ENCODE measurements around the gene FBXL22.
"Not testable (repeated sequence)": the region's sequence is repeated elsewhere in the genome, so short reads cannot be mapped to it uniquely, and the experiment has no call there.

The FBXL22 gene

DNA sequence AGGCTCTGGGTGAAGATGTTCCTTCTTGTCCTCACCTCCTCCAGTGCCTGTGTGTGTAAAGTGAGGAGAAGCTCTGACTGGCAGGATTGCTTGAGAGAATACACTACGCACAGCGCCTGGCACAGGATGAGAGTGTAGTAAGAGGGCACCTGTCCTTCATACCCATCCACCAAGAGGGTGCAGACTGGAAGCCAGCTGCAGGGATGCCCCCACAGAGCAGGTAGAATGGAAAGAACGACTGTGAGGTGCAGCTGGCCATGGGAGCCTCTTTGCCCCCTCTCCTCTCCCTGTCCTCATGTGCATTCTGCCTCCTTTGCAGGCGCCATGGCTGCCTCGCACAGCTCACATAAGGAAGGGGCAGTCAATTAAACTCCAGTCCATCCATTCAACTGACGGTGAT is 12.3 kb downstream of the FBXL22 start:
- Histone ChIP-seq H3K27ac (ENCODE audit: insufficient read depth in 1 of 2, low read depth in 1 of 2, low read length in 2 of 2, poor library complexity in 1 of 2, severe bottlenecking in 2 of 2) (peak overlapping the region in 1 of 2 experiments; percentile 4), H3K27me3 (replicated peaks in 2 of 5; ENCODE audit: control insufficient read depth in 4 of 5, insufficient read depth in 5 of 5, low read length in 4 of 5) (no peaks in the 10 kb centered on the region), H3K9me3 (ENCODE audit: control extremely low read depth in 1 of 5, control insufficient read depth in 4 of 5, insufficient read depth in 2 of 5, low read depth in 1 of 5, low read length in 4 of 5) (no peaks in the 10 kb centered on the region), H3K4me3 (ENCODE audit: control insufficient read depth in 1 of 7, extremely low read depth in 1 of 7, insufficient read depth in 4 of 7, low read depth in 2 of 7, low read length in 6 of 7) (no peak overlapping the region), H3K36me3 (ENCODE audit: control insufficient read depth in 4 of 4, insufficient read depth in 4 of 4, low read length in 3 of 4) (peaks cover 11 to 53% (median 43%) of the 10 kb centered on the region in 4 experiments), H3K4me1 (ENCODE audit: control extremely low read depth in 1 of 4, control insufficient read depth in 4 of 4, insufficient read depth in 4 of 4, low read length in 3 of 4) (peaks cover 14 to 46% (median 40%) of the 10 kb centered on the region in 4 experiments)
- DNase-seq = no peak
- ChIA-PET POLR2A (no interaction called here), CTCF (interaction anchor here (0.8 to 1.9 kb wide), 14 partner anchors 8 to 320 kb away, joined by 3 to 10 read pairs (median 4); partner anchors contain the start of gene FBXL22)
- 89% methylated on average over 5 of the region's 6 CpGs for WGBS (ENCODE audit: insufficient coverage)

DNA sequence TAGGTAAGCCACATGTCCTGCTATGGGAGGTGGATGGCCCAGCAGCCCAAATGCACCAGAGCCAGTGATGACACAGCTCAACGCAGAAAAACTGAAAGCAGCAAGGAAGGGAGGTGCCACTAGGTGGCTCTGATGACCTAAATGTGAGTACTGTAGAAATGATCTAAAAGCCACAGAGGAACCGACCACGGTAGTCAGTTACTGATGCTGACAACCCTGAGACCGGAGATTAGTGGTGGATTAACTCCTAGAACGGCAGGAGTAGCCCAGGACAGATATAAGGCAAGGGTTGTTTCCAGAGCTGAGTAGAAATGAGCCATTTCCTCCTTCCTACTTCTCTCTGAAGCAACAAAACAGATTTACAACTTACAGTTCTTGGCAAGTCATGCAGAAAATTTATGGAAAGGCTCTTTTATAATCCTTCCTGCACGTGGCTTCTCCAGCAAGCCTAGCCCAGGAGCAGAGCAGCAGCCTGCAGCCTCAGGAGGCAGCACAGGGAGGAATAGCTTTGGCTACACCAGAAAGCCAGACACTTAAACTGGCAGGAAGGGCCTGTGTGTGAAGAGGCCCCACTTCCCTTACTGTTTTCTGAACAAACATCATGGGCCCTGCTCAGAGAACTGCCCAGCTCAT is 13.1 kb downstream of the FBXL22 start:
- 0% methylated on average over 6 of the region's 6 CpGs for WGBS (ENCODE audit: insufficient coverage)
- Histone ChIP-seq H3K4me3 (ENCODE audit: control insufficient read depth in 1 of 7, extremely low read depth in 1 of 7, insufficient read depth in 4 of 7, low read depth in 2 of 7, low read length in 6 of 7) (peak overlapping the region in 1 of 7 experiments; percentile 7), H3K36me3 (ENCODE audit: control insufficient read depth in 4 of 4, insufficient read depth in 4 of 4, low read length in 3 of 4) (peaks cover 13 to 62% (median 47%) of the 10 kb centered on the region in 4 experiments), H3K27ac (ENCODE audit: insufficient read depth in 1 of 2, low read depth in 1 of 2, low read length in 2 of 2, poor library complexity in 1 of 2, severe bottlenecking in 2 of 2) (peak overlapping the region; percentile 34 to 72), H3K27me3 (replicated peaks in 2 of 5; ENCODE audit: control insufficient read depth in 4 of 5, insufficient read depth in 5 of 5, low read length in 4 of 5) (no peaks in the 10 kb centered on the region), H3K9me3 (ENCODE audit: control extremely low read depth in 1 of 5, control insufficient read depth in 4 of 5, insufficient read depth in 2 of 5, low read depth in 1 of 5, low read length in 4 of 5) (no peaks in the 10 kb centered on the region), H3K4me1 (ENCODE audit: control extremely low read depth in 1 of 4, control insufficient read depth in 4 of 4, insufficient read depth in 4 of 4, low read length in 3 of 4) (peaks cover 11 to 42% (median 35%) of the 10 kb centered on the region in 4 experiments)
- POLR2A ChIA-PET = interaction anchor here (0.6 kb wide), 1 partner anchor 65 kb away, joined by 4 read pairs; no protein-coding TSS in a partner anchor
- peak; percentile 83 to 91 (median 91) for DNase-seq
- CTCF ChIA-PET = interaction anchor here (1.0 to 2.1 kb wide), 16 partner anchors 9 to 321 kb away, joined by 3 to 10 read pairs (median 4); partner anchors contain the start of gene FBXL22

DNA sequence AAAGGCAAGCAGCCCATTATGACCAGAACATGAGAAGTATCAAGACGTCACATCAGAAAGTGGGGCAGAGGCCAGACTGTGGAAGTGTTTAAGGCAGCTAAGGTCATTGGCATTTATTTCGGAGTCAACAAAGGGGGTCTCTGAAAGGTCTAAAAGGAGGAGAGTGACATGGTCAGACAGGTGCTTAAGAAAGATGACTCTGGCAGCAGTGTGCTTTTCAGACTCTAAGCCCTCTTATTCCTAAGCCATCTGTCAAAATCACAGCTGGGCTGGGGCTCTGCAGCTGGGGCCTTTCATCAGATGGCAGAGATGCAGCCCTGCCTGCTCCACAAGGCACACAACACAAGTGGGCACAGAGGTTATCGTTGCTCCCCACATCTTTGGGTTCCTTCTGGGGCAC is 14.0 kb downstream of the FBXL22 start:
- no peak overlapping the region for H3K4me3 ChIP-seq (ENCODE audit: control insufficient read depth in 1 of 7, extremely low read depth in 1 of 7, insufficient read depth in 4 of 7, low read depth in 2 of 7, low read length in 6 of 7)
- peaks cover 13 to 70% (median 52%) of the 10 kb centered on the region in 4 experiments for H3K36me3 ChIP-seq (ENCODE audit: control insufficient read depth in 4 of 4, insufficient read depth in 4 of 4, low read length in 3 of 4)
- peak overlapping the region; percentile 34 to 72 for H3K27ac ChIP-seq (ENCODE audit: insufficient read depth in 1 of 2, low read depth in 1 of 2, low read length in 2 of 2, poor library complexity in 1 of 2, severe bottlenecking in 2 of 2)
- ChIA-PET CTCF (interaction anchor here (0.8 to 2.1 kb wide), 6 partner anchors 9 to 122 kb away, joined by 3 to 6 read pairs (median 4); no protein-coding TSS in a partner anchor), POLR2A (no interaction called here)
- DNase-seq = no peak
- H3K4me1 ChIP-seq (ENCODE audit: control extremely low read depth in 1 of 4, control insufficient read depth in 4 of 4, insufficient read depth in 4 of 4, low read length in 3 of 4) = peaks cover 7 to 33% (median 26%) of the 10 kb centered on the region in 4 experiments
- no peaks in the 10 kb centered on the region for H3K9me3 ChIP-seq (ENCODE audit: control extremely low read depth in 1 of 5, control insufficient read depth in 4 of 5, insufficient read depth in 2 of 5, low read depth in 1 of 5, low read length in 4 of 5)
- WGBS (ENCODE audit: insufficient coverage) = 74% methylated on average over 3 of the region's 3 CpGs
- H3K27me3 ChIP-seq (replicated peaks in 2 of 5; ENCODE audit: control insufficient read depth in 4 of 5, insufficient read depth in 5 of 5, low read length in 4 of 5) = no peaks in the 10 kb centered on the region

DNA sequence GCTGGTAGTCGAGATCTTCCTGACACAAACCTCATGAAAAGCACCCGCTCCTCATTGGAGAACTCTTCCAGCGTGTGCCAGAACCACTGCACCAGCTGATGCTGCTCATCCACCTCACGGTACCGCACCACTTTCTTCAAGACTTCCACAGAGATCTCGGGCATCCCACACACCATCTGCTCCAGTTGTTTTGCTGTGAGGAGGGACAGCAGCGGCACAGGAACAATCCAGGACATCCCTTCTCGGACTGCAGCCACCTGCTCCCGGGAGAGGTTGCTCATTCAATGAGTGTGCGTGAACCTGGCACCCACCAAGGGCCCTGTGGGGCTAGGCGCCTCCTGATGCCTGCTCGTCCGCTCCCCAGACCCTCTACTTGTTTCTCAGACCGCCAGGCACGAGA is 15.1 kb downstream of the FBXL22 start:
- Histone ChIP-seq H3K4me1 (ENCODE audit: control extremely low read depth in 1 of 4, control insufficient read depth in 4 of 4, insufficient read depth in 4 of 4, low read length in 3 of 4) (peaks cover 5 to 27% (median 21%) of the 10 kb centered on the region in 4 experiments), H3K27me3 (replicated peaks in 2 of 5; ENCODE audit: control insufficient read depth in 4 of 5, insufficient read depth in 5 of 5, low read length in 4 of 5) (no peaks in the 10 kb centered on the region), H3K36me3 (ENCODE audit: control insufficient read depth in 4 of 4, insufficient read depth in 4 of 4, low read length in 3 of 4) (peaks cover 13 to 73% (median 55%) of the 10 kb centered on the region in 4 experiments), H3K27ac (ENCODE audit: insufficient read depth in 1 of 2, low read depth in 1 of 2, low read length in 2 of 2, poor library complexity in 1 of 2, severe bottlenecking in 2 of 2) (no peak overlapping the region), H3K4me3 (ENCODE audit: control insufficient read depth in 1 of 7, extremely low read depth in 1 of 7, insufficient read depth in 4 of 7, low read depth in 2 of 7, low read length in 6 of 7) (no peak overlapping the region), H3K9me3 (ENCODE audit: control extremely low read depth in 1 of 5, control insufficient read depth in 4 of 5, insufficient read depth in 2 of 5, low read depth in 1 of 5, low read length in 4 of 5) (no peaks in the 10 kb centered on the region)
- CTCF ChIA-PET = interaction anchor here (0.8 to 2.1 kb wide), 4 partner anchors 12 to 121 kb away, joined by 3 to 5 read pairs (median 4); no protein-coding TSS in a partner anchor
- 96% methylated on average over 15 of the region's 15 CpGs for WGBS (ENCODE audit: insufficient coverage)
- POLR2A ChIA-PET = no interaction called here
- no peak for DNase-seq

DNA sequence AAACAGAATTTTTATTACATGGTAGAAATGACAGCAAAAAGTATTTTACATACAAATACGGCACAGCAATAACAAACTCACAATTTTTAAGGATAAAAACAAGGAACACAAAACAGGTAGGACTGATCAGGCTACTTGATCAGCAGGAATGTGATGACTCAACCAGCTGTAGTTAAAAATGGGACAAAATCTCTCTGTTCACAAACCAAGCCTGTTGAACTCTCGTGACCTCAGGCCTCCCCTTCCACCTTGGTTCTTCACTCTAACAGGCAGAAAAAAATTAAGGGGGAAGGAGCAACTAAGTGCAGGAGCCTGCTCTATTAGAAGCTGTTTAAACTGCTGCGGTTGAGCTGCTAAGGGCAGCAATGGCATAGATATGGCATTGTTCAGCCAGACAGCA is 18.7 kb downstream of the FBXL22 start:
- ChIA-PET POLR2A (no interaction called here), CTCF (interaction anchor here (0.8 to 2.0 kb wide), 2 partner anchors 13 to 52 kb away, joined by 3 to 9 read pairs; no protein-coding TSS in a partner anchor)
- DNase-seq = no peak
- Histone ChIP-seq H3K4me1 (ENCODE audit: control extremely low read depth in 1 of 4, control insufficient read depth in 4 of 4, insufficient read depth in 4 of 4, low read length in 3 of 4) (peaks cover under 1 to 7% (median 3%) of the 10 kb centered on the region in 4 experiments), H3K27me3 (replicated peaks in 2 of 5; ENCODE audit: control insufficient read depth in 4 of 5, insufficient read depth in 5 of 5, low read length in 4 of 5) (no peaks in the 10 kb centered on the region), H3K27ac (ENCODE audit: insufficient read depth in 1 of 2, low read depth in 1 of 2, low read length in 2 of 2, poor library complexity in 1 of 2, severe bottlenecking in 2 of 2) (no peak overlapping the region), H3K4me3 (ENCODE audit: control insufficient read depth in 1 of 7, extremely low read depth in 1 of 7, insufficient read depth in 4 of 7, low read depth in 2 of 7, low read length in 6 of 7) (no peak overlapping the region), H3K9me3 (ENCODE audit: control extremely low read depth in 1 of 5, control insufficient read depth in 4 of 5, insufficient read depth in 2 of 5, low read depth in 1 of 5, low read length in 4 of 5) (no peaks in the 10 kb centered on the region), H3K36me3 (ENCODE audit: control insufficient read depth in 4 of 4, insufficient read depth in 4 of 4, low read length in 3 of 4) (peaks cover 6 to 51% (median 37%) of the 10 kb centered on the region in 4 experiments)
- WGBS (ENCODE audit: insufficient coverage) = 96% methylated on average over 2 of the region's 3 CpGs

DNA sequence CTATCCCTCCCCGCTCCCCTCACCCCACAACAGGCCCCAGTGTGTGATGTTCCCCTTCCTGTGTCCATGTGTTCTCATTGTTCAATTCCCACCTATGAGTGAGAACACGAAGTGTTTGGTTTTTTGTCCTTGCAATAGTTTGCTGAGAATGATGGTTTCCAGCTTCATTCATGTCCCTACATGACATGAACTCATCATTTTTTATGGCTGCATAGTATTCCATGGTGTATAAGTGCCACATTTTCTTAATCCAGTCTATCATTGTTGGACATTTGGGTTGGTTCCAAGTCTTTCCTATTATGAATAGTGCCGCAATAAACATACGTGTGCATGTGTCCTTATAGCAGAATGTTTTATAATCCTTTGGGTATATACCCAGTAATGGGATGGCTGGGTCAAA is 20.0 kb downstream of the FBXL22 start:
- CTCF ChIA-PET; H3K27me3 ChIP-seq (replicated peaks in 2 of 5; ENCODE audit: control insufficient read depth in 4 of 5, insufficient read depth in 5 of 5, low read length in 4 of 5); H3K4me1 ChIP-seq (ENCODE audit: control extremely low read depth in 1 of 4, control insufficient read depth in 4 of 4, insufficient read depth in 4 of 4, low read length in 3 of 4); H3K9me3 ChIP-seq (ENCODE audit: control extremely low read depth in 1 of 5, control insufficient read depth in 4 of 5, insufficient read depth in 2 of 5, low read depth in 1 of 5, low read length in 4 of 5); H3K27ac ChIP-seq (ENCODE audit: insufficient read depth in 1 of 2, low read depth in 1 of 2, low read length in 2 of 2, poor library complexity in 1 of 2, severe bottlenecking in 2 of 2); POLR2A ChIA-PET; H3K4me3 ChIP-seq (ENCODE audit: control insufficient read depth in 1 of 7, extremely low read depth in 1 of 7, insufficient read depth in 4 of 7, low read depth in 2 of 7, low read length in 6 of 7); DNase-seq: not testable (repeated sequence)
- no CpG with 5 or more reads among the region's 4 CpGs for WGBS (ENCODE audit: insufficient coverage)
- H3K36me3 ChIP-seq (ENCODE audit: control insufficient read depth in 4 of 4, insufficient read depth in 4 of 4, low read length in 3 of 4) = peaks cover 11 to 49% (median 36%) of the 10 kb centered on the region in 4 experiments

DNA sequence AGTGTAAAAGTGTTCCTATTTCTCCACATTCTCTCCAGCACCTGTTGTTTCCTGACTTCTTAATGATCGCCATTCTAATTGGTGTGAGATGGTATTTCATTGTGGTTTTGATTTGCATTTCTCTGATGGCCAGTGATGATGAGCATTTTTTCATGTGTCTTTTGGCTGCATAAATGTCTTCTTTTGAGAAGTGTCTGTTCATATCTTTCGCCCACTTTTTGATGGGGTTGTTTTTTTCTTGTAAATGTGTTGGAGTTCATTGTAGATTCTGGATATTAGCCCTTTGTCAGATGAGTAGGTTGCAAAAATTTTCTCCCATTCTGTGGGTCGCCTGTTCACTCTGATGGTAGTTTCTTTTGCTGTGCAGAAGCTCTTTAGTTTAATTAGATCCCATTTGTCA is 20.4 kb downstream of the FBXL22 start:
- H3K4me3 ChIP-seq (ENCODE audit: control insufficient read depth in 1 of 7, extremely low read depth in 1 of 7, insufficient read depth in 4 of 7, low read depth in 2 of 7, low read length in 6 of 7); DNase-seq; H3K4me1 ChIP-seq (ENCODE audit: control extremely low read depth in 1 of 4, control insufficient read depth in 4 of 4, insufficient read depth in 4 of 4, low read length in 3 of 4); POLR2A ChIA-PET; H3K9me3 ChIP-seq (ENCODE audit: control extremely low read depth in 1 of 5, control insufficient read depth in 4 of 5, insufficient read depth in 2 of 5, low read depth in 1 of 5, low read length in 4 of 5); H3K27me3 ChIP-seq (replicated peaks in 2 of 5; ENCODE audit: control insufficient read depth in 4 of 5, insufficient read depth in 5 of 5, low read length in 4 of 5); H3K27ac ChIP-seq (ENCODE audit: insufficient read depth in 1 of 2, low read depth in 1 of 2, low read length in 2 of 2, poor library complexity in 1 of 2, severe bottlenecking in 2 of 2); CTCF ChIA-PET: not testable (repeated sequence)
- H3K36me3 ChIP-seq (ENCODE audit: control insufficient read depth in 4 of 4, insufficient read depth in 4 of 4, low read length in 3 of 4) = peaks cover 15 to 49% (median 35%) of the 10 kb centered on the region in 4 experiments
- WGBS (ENCODE audit: insufficient coverage) = no CpG with 5 or more reads among the region's 3 CpGs
